Measurements from ENCODE around the gene CTPS2.
"Not testable (repeated sequence)": the region's sequence is repeated elsewhere in the genome, so short reads cannot be mapped to it uniquely, and the experiment has no call there.

Gene CTPS2

GRCh38 chrX:16651391-16652024, 61.0 kb downstream of the CTPS2 start:
- no peak for DNase-seq

- no peak for DNase-seq
Observed at GRCh38 chrX:16649858-16650257, 62.6 kb downstream of the CTPS2 start, which contains the start of gene S100G. TSS of gene S100G (plus strand) at chrX:16650158. CDS start at chrX:16651007, 849 bp downstream.

DNA sequence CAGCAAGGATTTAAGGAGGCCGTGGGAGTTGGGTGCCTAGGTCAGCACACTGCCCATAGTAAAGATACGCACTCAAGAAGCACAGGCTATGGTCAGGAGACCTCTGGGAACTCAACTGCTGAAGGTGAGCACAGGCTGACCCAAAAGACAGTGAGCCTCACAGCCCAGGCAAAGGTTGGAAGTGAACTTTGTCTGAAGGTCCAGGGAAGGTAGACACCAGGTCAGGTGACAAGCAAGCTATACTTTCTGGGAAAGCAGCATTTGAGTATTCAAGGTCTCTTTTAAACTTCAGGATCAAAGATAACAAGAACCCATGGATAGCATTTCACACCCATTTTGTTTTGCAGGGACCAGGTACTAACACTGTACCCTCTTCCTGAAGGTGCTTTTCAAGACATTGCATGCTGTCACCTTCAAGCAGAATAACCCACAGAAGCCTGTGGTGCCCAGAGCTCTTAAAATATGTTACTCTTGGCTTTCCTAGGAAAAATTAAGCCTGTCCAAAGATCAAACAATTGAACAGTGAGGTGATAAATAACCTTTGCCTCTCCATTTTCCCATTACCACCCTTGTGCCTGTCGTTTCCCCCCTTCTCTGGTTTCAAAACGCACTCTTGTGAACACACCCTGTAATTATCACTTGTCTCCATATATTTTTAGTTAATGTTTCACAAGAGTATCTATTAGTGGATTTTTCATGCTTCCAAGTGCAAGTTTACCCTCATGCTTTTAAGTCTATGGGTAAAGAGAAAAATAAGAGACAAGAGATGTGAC, 65.9 kb downstream of the CTPS2 start:
- no peak for DNase-seq

GRCh38 chrX:16643176-16643575, 69.3 kb downstream of the CTPS2 start:
- no peak for DNase-seq

- DNase-seq = no peak
Observed at GRCh38 chrX:16640823-16641222, 71.6 kb downstream of the CTPS2 start.

- DNase-seq = no peak
Observed at GRCh38 chrX:16639966-16640365, 72.5 kb downstream of the CTPS2 start.

DNA sequence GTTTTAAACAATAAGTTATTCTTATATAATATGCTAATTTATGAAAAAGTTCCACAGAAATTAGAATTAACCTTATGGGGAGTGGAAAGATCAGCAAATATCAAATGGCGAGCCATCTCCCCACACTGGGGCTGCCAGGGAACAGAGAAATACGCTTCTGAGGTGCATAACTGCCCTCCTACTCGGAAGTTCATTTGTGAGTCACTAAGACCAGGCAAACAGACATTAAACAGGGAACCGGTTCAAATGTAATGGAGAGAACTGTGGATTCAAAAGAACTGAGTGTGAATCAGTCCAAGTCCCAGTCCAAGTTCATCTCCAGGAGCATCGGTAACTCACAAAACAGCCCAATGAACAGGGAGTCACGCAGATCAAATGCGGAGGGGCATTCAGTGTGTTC, 73.9 kb downstream of the CTPS2 start:
- DNase-seq = no peak

GRCh38 chrX:16635596-16635995, 76.9 kb downstream of the CTPS2 start:
- no peak for DNase-seq

GRCh38 chrX:16635040-16635439, 77.4 kb downstream of the CTPS2 start:
- DNase-seq = no peak

GRCh38 chrX:16633754-16634153, 78.7 kb downstream of the CTPS2 start:
- DNase-seq = no peak

GRCh38 chrX:16629909-16630308, 82.6 kb downstream of the CTPS2 start:
- no peak for DNase-seq

DNA sequence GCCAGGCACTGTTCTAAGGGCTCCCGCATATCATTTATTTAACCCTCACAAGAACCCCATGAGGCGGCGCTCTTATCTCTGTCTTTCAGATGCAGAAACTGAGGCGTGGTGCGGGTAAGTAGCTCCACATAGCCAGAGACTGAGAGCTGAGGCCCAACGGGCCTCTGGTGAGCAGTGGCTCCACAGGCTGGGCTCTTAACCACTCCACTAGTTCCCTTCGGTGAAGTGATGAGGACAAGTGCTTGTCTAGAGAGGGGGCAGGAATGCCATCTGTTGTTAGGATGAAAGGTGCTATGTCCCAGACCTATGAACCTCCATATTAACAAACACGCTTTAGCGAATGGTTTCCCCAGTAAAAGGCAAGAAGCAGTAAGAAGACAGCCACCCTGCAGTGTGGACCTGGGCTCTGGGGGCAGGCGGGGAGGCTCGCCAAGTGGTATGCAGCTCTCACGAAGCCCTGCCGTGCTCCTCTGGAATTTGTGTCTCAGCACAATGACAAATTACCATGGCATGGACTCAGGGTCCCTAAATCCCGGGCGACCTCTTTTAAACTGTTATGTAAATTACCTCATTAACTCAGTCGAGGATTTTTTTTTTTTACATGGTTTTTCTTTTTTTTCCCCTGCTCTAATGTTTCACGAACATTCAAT, 83.4 kb downstream of the CTPS2 start:
- no peak for DNase-seq

DNA sequence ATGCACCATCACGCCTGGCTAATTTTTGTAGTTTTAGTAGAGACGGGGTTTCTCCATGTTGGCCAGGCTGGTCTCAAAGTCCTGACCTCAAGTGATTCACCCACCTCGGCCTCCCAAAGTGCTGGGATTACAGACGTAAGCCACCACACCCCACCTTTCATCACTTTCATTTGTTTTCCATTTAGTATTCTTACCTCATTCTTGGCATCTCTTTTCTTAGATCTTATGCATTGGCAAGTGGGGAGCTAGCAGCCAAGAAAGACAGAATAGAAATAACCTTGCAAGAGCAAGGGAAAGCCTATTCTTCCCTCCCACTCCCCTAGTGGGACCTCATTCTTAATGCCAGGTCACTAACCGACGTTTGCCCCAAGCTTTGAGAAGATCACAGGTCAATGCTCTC, 84.0 kb downstream of the CTPS2 start:
- not testable (repeated sequence) for DNase-seq

- no peak for DNase-seq
Observed at GRCh38 chrX:16619024-16619423, 93.4 kb downstream of the CTPS2 start.

GRCh38 chrX:16618422-16618821, 94.0 kb downstream of the CTPS2 start:
- DNase-seq = no peak

- DNase-seq = no peak
Observed at GRCh38 chrX:16617382-16617781, 95.1 kb downstream of the CTPS2 start.

GRCh38 chrX:16612257-16612897, 100.1 kb downstream of the CTPS2 start:
- no peak for DNase-seq

DNA sequence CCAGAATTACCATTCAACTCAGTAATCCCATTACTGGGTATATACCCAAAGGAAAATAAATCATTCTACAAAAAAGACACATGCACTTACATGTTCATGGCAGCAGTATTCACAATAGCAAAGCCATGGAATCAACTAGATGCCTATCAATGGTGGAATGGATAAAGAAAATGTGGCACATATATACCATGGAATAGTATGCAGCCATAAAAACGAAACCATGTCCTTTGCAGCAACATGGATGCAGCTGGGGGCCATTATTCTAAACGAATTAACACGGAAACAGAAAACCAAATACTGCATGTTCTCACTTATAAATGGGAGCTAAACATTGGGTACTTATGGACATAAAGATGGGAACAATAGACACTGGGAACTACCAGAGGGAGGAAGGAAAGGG, 101.8 kb downstream of the CTPS2 start:
- not testable (repeated sequence) for DNase-seq

DNA sequence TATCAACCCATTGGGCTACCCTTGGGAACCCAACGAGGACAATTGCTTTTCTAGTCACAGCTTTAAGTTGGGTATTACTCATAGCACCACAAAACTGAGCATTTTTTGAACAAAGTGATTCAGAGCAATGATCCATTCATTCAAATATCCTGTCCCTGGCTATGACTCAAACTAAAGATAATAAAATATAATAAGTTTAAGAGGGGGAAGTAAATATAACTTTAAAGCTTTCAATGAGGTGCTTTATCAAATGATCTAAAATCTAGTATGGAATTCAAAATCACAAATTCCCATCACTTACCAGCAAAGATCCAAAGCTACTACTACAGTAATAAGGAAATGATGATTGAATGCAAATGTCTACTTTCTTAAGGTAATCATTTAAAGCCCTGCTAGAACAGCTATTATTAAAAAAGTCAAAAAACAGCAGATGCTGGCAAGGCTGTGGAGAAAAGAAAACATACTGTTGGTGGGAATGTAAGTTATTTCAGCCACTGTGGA, 102.3 kb downstream of the CTPS2 start:
- no peak for DNase-seq

- DNase-seq = no peak
Observed at GRCh38 chrX:16606142-16606720, 106.2 kb downstream of the CTPS2 start.

DNA sequence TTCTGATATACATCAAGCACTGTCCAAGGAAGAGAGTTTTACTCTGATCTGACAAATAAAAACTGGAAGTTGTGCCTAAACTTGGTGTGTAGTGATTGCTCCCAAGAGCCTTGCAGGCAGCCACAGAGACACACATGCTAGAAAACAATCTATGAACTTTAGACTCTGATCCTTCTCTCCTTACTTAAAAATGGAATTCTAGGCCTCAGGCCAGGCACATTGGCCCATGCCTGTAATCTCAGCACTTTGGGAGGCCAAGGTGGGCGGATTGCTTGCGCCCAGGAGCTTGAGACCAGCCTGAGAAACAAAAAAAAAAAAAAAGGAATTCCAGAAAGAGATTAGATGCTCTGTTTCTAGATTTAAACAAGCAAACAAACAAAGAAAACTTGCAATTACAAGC, 108.1 kb downstream of the CTPS2 start:
- DNase-seq = no peak

DNA sequence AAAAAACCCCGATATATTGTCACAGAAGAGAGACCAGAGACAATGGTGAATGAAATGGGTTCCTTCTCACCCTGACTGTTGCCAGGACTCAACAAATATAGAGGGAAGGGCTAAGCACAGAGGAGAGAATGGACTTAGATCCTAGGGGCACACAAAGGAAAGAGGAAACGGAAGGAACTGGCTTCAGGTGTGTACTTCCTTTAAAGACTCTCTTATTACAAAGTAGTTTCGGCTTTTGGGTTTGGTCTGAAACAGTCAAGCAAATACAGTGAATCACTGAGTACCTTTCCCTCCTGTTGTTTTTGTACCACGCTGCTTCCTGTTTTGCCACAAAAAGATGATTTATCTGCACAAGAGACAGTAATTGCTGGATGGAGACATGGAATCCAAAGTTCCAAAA, 108.6 kb downstream of the CTPS2 start:
- no peak for DNase-seq

- not testable (repeated sequence) for DNase-seq
Observed at GRCh38 chrX:16603235-16603634, 109.2 kb downstream of the CTPS2 start.

All from COR-L47 (cell line).